HG03060 (cell line): ENCODE results near the gene GALNT11.

Source experiments
- ATAC-seq: cut with Tn5 transposase; IDR thresholded peaks from one replicate; pipeline ENCODE4 v1.9.1; 2021; ENCODE audit warnings: low read depth, moderate number of reproducible peaks; ENCODE audit not compliant: unreplicated experiment

GALNT11 gene

GRCh38 chr7:152115021-152115718 lies 89.7 kb downstream of the GALNT11 start:
- ATAC-seq, result no peak

GRCh38 chr7:152117356-152117755 lies 91.9 kb downstream of the GALNT11 start:
- ATAC-seq, result no peak

GRCh38 chr7:152120210-152120609 lies 94.7 kb downstream of the GALNT11 start:
- ATAC-seq, result no peak

GRCh38 chr7:152120776-152121175 lies 95.3 kb downstream of the GALNT11 start:
- ATAC-seq, result no peak

- no peak for ATAC-seq
These were observed 96.0 kb downstream of the GALNT11 start for GRCh38 chr7:152121432-152121831.

GRCh38 chr7:152122540-152122939 lies 97.1 kb downstream of the GALNT11 start:
- ATAC-seq, result no peak

- ATAC-seq, result no peak
These were observed 101.3 kb downstream of the GALNT11 start for GRCh38 chr7:152126741-152127140.

- ATAC-seq, result no peak
These were observed 101.8 kb downstream of the GALNT11 start for GRCh38 chr7:152127229-152127628.

GRCh38 chr7:152128252-152128651 lies 102.8 kb downstream of the GALNT11 start:
- no peak for ATAC-seq

GRCh38 chr7:152128741-152129461 lies 103.4 kb downstream of the GALNT11 start:
- ATAC-seq, result no peak

GRCh38 chr7:152129682-152130081 lies 104.2 kb downstream of the GALNT11 start:
- ATAC-seq, result no peak

- ATAC-seq, result no peak
These were observed 105.5 kb downstream of the GALNT11 start for GRCh38 chr7:152130658-152131590.

- no peak for ATAC-seq
These were observed 106.6 kb downstream of the GALNT11 start for GRCh38 chr7:152131981-152132494.

- no peak for ATAC-seq
These were observed 107.3 kb downstream of the GALNT11 start for GRCh38 chr7:152132812-152133211.

- no peak for ATAC-seq
These were observed 108.3 kb downstream of the GALNT11 start for GRCh38 chr7:152133804-152134203.

- no peak for ATAC-seq
These were observed 111.2 kb downstream of the GALNT11 start for GRCh38 chr7:152136686-152137085.

- ATAC-seq, result no peak
These were observed 112.1 kb downstream of the GALNT11 start for GRCh38 chr7:152137476-152138025.

- no peak for ATAC-seq
These were observed 114.6 kb downstream of the GALNT11 start for GRCh38 chr7:152140067-152140466.

- no peak for ATAC-seq
These were observed 115.1 kb downstream of the GALNT11 start for GRCh38 chr7:152140560-152140959.

- ATAC-seq, result no peak
These were observed 117.6 kb downstream of the GALNT11 start for GRCh38 chr7:152142976-152143595.
